A673 (cell line): ENCODE data around the gene TYW5. TPM values are rescaled to one million over a fixed set of nuclear protein-coding genes. Genes with fewer than 3 reads are reported as not detected.

ENCODE experiments used
- BruUV-seq: library from RNA; stranded (reverse); fragments of 400-500 nt; replicated peaks from 2 replicates; lab custom pipeline; 2021; lab: Mats Ljungman, UMichigan
- CTCF ChIA-PET: fragments of 300-600 bp; sonication (Branson Sonifier 250); formaldehyde crosslinking; loops from one replicate; lab custom pipeline; 2022; ENCODE audit warnings: antibody characterized with exemption; lab: Charles Lee
- POLR2A ChIA-PET: fragments of 300-600 bp; sonication (Branson Sonifier 250); formaldehyde crosslinking; loops from one replicate; lab custom pipeline; 2022; ENCODE audit warnings: antibody characterized with exemption; ENCODE audit not compliant: low non-redundant PET; lab: Charles Lee
- DNase-seq: peaks from one replicate; pipeline ENCODE4 v3.0.0-alpha.2; 2015; ENCODE audit warnings: low spot score
- H3K27ac ChIP-seq: fragments of 200-600 bp; sonication (generic); 2 replicates; pipeline ENCODE4 v1.5.1; 2016; ENCODE audit warnings: mixed run types, low read depth, mild to moderate bottlenecking, mixed read lengths, antibody characterized with exemption, low read length; ENCODE audit not compliant: poor library complexity, severe bottlenecking
- H3K27me3 ChIP-seq: fragments of 200-600 bp; sonication (generic); replicated peaks from 2 replicates; pipeline ENCODE4 v1.6.1; 2017; ENCODE audit warnings: mixed run types, low read depth, mild to moderate bottlenecking, mixed read lengths, antibody characterized with exemption, low read length; ENCODE audit not compliant: insufficient read depth, poor library complexity
- H3K36me3 ChIP-seq: fragments of 200-600 bp; sonication (generic); 2 replicates; pipeline ENCODE4 v1.6.1; 2016; ENCODE audit warnings: mixed run types, mild to moderate bottlenecking, mixed read lengths, antibody characterized with exemption, low read length; ENCODE audit not compliant: insufficient read depth, poor library complexity, severe bottlenecking
- H3K4me1 ChIP-seq: fragments of 200-600 bp; sonication (generic); 2 replicates; pipeline ENCODE4 v1.6.1; 2017; ENCODE audit warnings: mixed run types, mild to moderate bottlenecking, mixed read lengths, antibody characterized with exemption, low read length; ENCODE audit not compliant: insufficient read depth, poor library complexity, severe bottlenecking
- H3K4me3 ChIP-seq: fragments of 200-600 bp; sonication (generic); 2 replicates; pipeline ENCODE4 v1.5.1; 2016; ENCODE audit warnings: low read depth, mixed run types, mild to moderate bottlenecking, mixed read lengths, low read length; ENCODE audit not compliant: poor library complexity, severe bottlenecking
- H3K9me3 ChIP-seq: fragments of 200-600 bp; sonication (generic); 2 replicates; pipeline ENCODE4 v1.6.1; 2016; ENCODE audit warnings: mixed run types, low read depth, mild to moderate bottlenecking, mixed read lengths, antibody characterized with exemption, low read length; ENCODE audit not compliant: poor library complexity, severe bottlenecking
- CTCF ChIP-seq: fragments of 300-800, 200-600 bp; sonication (generic); conservative IDR thresholded peaks from 2 replicates; pipeline ENCODE4 v1.5.1; 2017; ENCODE audit warnings: low read depth, mild to moderate bottlenecking, antibody characterized with exemption, low read length, moderate library complexity, mixed read lengths
- EZH2 ChIP-seq: fragments of 200-600 bp; sonication (generic); IDR thresholded peaks from 2 replicates; pipeline ENCODE4 v1.6.1; 2017; ENCODE audit warnings: borderline replicate concordance, low read depth, mild to moderate bottlenecking, mixed read lengths, antibody characterized with exemption, low read length; ENCODE audit not compliant: poor library complexity, severe bottlenecking
- intact Hi-C: fragments of 100-400 bp; cut with micrococcal nuclease; formaldehyde crosslinking; loops from one replicate; pipeline ENCODE4 v1.10.0; 2022; ENCODE audit not compliant: unreplicated experiment
- total RNA-seq: library from RNA; stranded (reverse); gene quantifications from 2 replicates; pipeline ENCODE4 v1.2.3, GENCODE V29; 2021

TYW5 gene
- total RNA-seq, 1 experiment from 2014 or later, result 6.9 TPM

- TF ChIP-seq CTCF (no peak), EZH2 (no peak)
- POLR2A ChIA-PET, result no interaction called here
- CTCF ChIA-PET, result no interaction called here
- Histone ChIP-seq H3K9me3 (no peaks in the 10 kb centered on the region), H3K36me3 (no peaks in the 10 kb centered on the region), H3K4me3 (no peak overlapping the region), H3K27ac (no peak overlapping the region), H3K27me3 (no peaks in the 10 kb centered on the region), H3K4me1 (no peaks in the 10 kb centered on the region)
- BruUV-seq, result no TSS peak
- DNase-seq, result no peak
- intact Hi-C loops, result no loop called here
Measured at GRCh38 chr2:199987586-199987985, 32.3 kb upstream of the TYW5 start.

GRCh38 chr2:199985625-199986207 is 30.4 kb upstream of the TYW5 start:
- CTCF ChIA-PET, result interaction anchor here (1.0 to 1.2 kb wide), 2 partner anchors 486 to 718 kb away, joined by 3 to 4 read pairs; no protein-coding TSS in a partner anchor
- Histone ChIP-seq H3K27me3 (no peaks in the 10 kb centered on the region), H3K36me3 (no peaks in the 10 kb centered on the region), H3K4me3 (no peak overlapping the region), H3K9me3 (no peaks in the 10 kb centered on the region), H3K27ac (no peak overlapping the region), H3K4me1 (no peaks in the 10 kb centered on the region)
- DNase-seq, result peak; percentile 84
- intact Hi-C loops, result no loop called here
- TF ChIP-seq CTCF, result peak; percentile 87
- no peak for TF ChIP-seq EZH2
- POLR2A ChIA-PET, result no interaction called here
- no TSS peak for BruUV-seq

- DNase-seq, result no peak
- Histone ChIP-seq H3K27me3 (no peaks in the 10 kb centered on the region), H3K27ac (no peak overlapping the region), H3K4me1 (no peaks in the 10 kb centered on the region), H3K9me3 (no peaks in the 10 kb centered on the region), H3K4me3 (no peak overlapping the region), H3K36me3 (no peaks in the 10 kb centered on the region)
- POLR2A ChIA-PET, result no interaction called here
- TF ChIP-seq CTCF, result no peak
- no peak for TF ChIP-seq EZH2
- intact Hi-C loops, result loop anchor here (5.0 kb wide), 1 partner anchor 323 kb away; the partner anchor contains the start of gene SPATS2L
- no TSS peak for BruUV-seq
- CTCF ChIA-PET, result interaction anchor here (0.5 to 1.2 kb wide), 2 partner anchors 229 to 499 kb away, joined by 3 to 8 read pairs; no protein-coding TSS in a partner anchor
Measured at GRCh38 chr2:199984755-199985154, 29.5 kb upstream of the TYW5 start.
